GM12865 (cell line): ENCODE data around the gene ELF2.

Experiments
- DNase-seq: peaks from one replicate; pipeline ENCODE4 v3.0.0; 2010; ENCODE audit warnings: low read depth
- H3K4me3 ChIP-seq: 2 replicates; pipeline ENCODE4 v1.5.1; 2011; ENCODE audit warnings: mild to moderate bottlenecking, low read depth, low read length, control low read depth
- TF ChIP-seq, protein P1 (sequence below): IDR thresholded peaks from 2 replicates; pipeline ENCODE4 v1.5.1; 2011; ENCODE audit warnings: low read length, control low read depth, low read depth, inconsistent platforms; ENCODE audit not compliant: insufficient read depth; ENCODE audit errors: missing control alignments

Gene ELF2

DNA sequence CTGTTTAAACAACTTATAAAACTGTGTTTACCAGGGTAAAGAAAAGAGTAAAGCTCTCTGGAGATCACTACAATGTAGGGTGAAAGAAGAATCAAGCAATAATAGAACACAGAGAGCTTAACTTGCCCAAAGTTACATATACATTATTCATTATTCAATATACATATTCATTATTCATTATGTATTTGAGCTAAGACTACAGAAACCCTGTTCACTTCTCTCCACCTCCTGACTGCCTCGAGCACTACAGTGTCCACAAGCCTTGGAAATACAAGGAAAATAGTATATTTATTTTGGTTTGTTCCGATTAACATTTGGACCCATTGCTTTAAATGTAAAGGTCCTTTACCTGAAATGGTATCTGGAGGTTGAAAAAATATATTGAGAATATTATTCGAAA is 35.9 kb upstream of the ELF2 start:
- H3K4me3 ChIP-seq: no peak overlapping the region
- TF ChIP-seq, protein P1, sequence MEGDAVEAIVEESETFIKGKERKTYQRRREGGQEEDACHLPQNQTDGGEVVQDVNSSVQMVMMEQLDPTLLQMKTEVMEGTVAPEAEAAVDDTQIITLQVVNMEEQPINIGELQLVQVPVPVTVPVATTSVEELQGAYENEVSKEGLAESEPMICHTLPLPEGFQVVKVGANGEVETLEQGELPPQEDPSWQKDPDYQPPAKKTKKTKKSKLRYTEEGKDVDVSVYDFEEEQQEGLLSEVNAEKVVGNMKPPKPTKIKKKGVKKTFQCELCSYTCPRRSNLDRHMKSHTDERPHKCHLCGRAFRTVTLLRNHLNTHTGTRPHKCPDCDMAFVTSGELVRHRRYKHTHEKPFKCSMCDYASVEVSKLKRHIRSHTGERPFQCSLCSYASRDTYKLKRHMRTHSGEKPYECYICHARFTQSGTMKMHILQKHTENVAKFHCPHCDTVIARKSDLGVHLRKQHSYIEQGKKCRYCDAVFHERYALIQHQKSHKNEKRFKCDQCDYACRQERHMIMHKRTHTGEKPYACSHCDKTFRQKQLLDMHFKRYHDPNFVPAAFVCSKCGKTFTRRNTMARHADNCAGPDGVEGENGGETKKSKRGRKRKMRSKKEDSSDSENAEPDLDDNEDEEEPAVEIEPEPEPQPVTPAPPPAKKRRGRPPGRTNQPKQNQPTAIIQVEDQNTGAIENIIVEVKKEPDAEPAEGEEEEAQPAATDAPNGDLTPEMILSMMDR: no peak
- no peak for DNase-seq

DNA sequence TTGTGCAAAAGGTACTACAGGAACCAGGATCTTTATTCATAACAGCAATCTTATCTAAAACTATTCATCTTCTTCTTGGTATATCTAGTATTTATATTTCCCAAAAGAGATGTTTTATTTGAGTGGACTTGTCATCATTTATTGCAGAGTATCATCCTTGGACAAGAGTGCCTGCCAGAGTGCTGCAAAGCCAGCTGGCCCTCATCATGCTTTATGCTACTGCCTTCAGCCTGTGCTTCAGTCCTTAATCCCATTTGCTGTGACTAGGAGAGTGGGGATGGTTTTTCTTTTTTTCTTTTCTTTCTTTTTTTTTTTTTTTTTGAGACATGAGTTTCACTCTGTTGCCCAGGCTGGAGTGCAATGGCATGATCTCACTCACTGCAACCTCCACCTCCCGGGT is 33.5 kb upstream of the ELF2 start:
- no peak for DNase-seq
- TF ChIP-seq, protein P1: no peak
- no peak overlapping the region for H3K4me3 ChIP-seq

DNA sequence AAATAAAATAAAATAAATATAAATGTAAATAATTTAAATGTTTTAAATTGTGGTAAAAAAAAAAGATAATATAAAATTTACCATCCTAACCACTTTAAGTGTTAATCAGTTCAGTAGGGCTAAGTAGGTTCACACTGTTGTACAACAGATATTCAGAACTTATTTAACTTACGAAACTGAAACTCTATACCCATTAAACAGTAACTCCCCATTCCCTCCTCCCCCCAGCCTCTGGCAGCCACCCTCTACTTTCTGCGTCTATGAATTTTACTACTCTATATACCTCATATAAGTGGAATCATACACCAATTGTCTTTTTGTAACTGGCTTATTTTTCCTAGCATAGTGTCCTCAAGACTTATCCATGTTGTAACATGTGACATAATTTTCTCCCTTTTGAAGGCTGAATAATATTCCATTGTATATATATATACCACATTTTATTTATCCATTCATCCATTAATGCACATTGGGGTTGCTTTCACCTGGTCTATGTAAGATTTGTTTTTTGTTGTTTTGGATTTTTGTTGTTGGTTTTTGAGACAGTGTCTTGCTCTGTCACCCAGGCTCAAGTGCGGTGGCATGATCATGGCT is 32.5 kb upstream of the ELF2 start:
- no peak overlapping the region for H3K4me3 ChIP-seq
- no peak for DNase-seq
- TF ChIP-seq, protein P1: no peak

DNA sequence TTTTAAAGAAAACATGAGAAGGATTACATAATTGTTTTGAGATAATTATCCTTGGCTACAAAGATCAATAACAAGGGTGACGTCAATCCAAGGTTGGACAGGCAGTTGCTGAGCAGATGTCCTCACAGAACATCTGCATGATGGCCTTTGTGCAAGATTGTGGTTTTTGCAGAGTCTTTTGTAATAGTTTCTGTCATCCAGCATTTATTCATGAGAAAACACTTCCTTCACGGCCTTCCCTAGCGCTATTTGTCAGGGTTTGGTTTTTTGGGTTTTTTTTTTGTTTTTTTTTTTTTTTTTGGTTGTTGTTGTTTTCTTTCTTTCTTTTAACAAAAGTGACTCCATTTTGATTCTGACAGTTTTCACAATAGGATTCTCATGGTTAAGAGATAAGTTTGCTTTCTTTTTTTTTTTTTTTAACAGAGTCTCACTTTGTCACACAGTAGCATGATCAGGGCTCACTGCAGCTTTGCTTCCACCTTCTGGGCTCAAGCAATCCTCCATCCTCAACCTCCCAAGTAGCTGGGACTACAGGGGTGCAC is 31.5 kb upstream of the ELF2 start:
- DNase-seq: peak; percentile 29
- H3K4me3 ChIP-seq: no peak overlapping the region
- TF ChIP-seq, protein P1: no peak

DNA sequence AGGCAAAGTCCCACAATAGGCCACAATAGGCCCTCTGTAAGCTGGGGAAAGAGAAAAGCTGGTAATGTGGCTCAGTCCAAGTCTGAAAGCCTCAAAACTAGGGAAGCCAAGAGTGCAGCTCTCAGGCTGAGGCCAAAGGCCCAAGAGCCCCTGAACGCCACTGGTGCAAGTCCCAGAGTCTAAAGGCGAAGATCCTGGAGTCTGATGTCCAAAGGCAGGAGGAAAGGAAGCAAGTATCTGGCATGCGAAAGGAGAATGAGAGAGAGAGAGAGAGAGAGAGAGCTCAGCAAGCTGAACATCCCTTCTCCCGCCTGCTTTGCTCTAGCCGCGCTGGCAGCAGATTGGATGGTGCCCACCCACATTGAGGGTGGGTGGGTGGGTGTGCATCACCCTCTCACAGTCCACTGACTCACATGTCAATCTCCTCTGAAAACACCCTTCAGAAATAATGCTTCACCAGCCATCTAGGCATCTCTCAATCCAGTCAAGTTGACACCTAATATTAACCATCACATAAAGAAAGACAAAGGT is 30.9 kb upstream of the ELF2 start:
- TF ChIP-seq, protein P1: no peak
- no peak for DNase-seq
- H3K4me3 ChIP-seq: no peak overlapping the region

DNA sequence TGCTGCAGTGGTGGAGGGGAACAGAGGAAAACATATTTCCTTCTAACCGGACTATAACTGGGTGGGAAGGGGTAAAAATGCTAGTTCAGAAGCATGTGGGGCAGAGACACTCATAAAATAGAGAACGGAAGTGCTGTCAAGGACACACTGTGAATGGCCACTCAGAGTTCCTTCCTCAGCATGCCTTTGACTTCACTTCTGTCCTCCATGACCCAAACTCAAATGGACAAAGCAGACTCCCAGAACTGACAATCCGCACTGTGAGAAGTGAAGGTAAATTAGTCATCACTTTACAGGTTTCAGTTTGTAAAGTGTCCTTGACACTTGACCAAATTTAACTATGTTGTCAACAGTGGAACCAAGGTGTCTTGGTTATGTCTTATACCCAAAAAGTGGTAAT is 30.2 kb upstream of the ELF2 start:
- H3K4me3 ChIP-seq: no peak overlapping the region
- TF ChIP-seq, protein P1: no peak
- DNase-seq: peak; percentile 26

DNA sequence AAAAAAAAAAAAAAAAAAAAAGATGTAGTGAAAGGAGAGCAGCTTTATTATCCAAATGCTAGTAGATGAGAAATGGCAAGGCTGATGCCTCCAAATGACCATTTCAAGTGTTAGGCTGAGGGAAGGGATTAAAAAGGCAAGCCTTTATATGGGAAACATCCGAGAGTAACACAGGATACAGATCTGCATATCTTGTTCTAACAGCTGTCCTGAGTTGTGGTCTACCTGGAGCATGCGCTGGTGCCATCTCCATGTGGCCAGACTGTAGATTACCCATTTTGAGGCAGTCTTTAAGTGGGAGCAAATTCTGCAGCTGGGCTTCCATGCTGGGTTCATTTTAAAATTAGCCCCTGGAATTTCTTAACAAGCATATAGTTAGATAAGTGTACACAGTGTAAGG is 26.0 kb upstream of the ELF2 start:
- DNase-seq: no peak
- TF ChIP-seq, protein P1: no peak

More for the DNA sequence above, 26.0 kb upstream of the ELF2 start:
- H3K4me3 ChIP-seq: no peak overlapping the region
